Neural cell (in vitro differentiated cells): ENCODE results near the gene NTHL1. TPM values are rescaled to one million over a fixed set of nuclear protein-coding genes. Genes with fewer than 3 reads are reported as not detected.

ENCODE experiments used
- H2AFZ ChIP-seq: fragments of 200-600, 300-800 bp; sonication (generic), shearing (Covaris generic); 2 replicates; pipeline ENCODE4 v1.6.0; 2014; ENCODE audit warnings: low read depth, mild to moderate bottlenecking, antibody characterized with exemption, low read length, moderate library complexity
- H3F3A ChIP-seq: fragments of 200-600 bp; shearing (Covaris generic); 2 replicates; pipeline ENCODE4 v1.6.1; 2016; ENCODE audit warnings: mild to moderate bottlenecking, moderate library complexity, mixed read lengths, antibody characterized with exemption, low read length; ENCODE audit not compliant: insufficient read depth, poor library complexity, severe bottlenecking
- H3K27ac ChIP-seq: fragments of 200-600, 300-800 bp; sonication (generic), shearing (Covaris generic); 2 replicates; pipeline ENCODE4 v1.5.1; 2014; ENCODE audit warnings: mild to moderate bottlenecking, low read length, moderate library complexity
- H3K27me3 ChIP-seq: fragments of 300-800, 200-600 bp; sonication (generic), shearing (Covaris generic); 2 replicates; pipeline ENCODE4 v1.6.0; 2014; ENCODE audit warnings: mild to moderate bottlenecking, low read depth, low read length, moderate library complexity; ENCODE audit not compliant: insufficient read depth
- H3K36me3 ChIP-seq: fragments of 300-800, 200-600 bp; sonication (generic), shearing (Covaris generic); 2 replicates; pipeline ENCODE4 v1.5.1; 2014; ENCODE audit warnings: mild to moderate bottlenecking, antibody characterized with exemption, low read length, moderate library complexity; ENCODE audit not compliant: insufficient read depth
- H3K4me2 ChIP-seq: fragments of 300-800, 200-600 bp; sonication (generic), shearing (Covaris generic); 2 replicates; pipeline ENCODE4 v1.6.0; 2014; ENCODE audit warnings: mild to moderate bottlenecking, low read length
- H3K4me3 ChIP-seq: fragments of 300-800, 200-600 bp; sonication (generic), shearing (Covaris generic); 2 replicates; pipeline ENCODE4 v1.5.1; 2014; ENCODE audit warnings: mild to moderate bottlenecking, low read length, moderate library complexity
- H3K79me2 ChIP-seq: fragments of 200-600 bp; shearing (Covaris generic); replicated peaks from 2 replicates; pipeline ENCODE4 v1.6.0; 2014; ENCODE audit warnings: mild to moderate bottlenecking, low read length, moderate library complexity; ENCODE audit not compliant: insufficient read depth
- H3K9ac ChIP-seq: fragments of 300-800, 200-600 bp; sonication (generic), shearing (Covaris generic); 2 replicates; pipeline ENCODE4 v1.6.1; 2016; ENCODE audit warnings: mild to moderate bottlenecking, low read length, mixed read lengths
- H3K9me2 ChIP-seq: fragments of 200-600 bp; shearing (Covaris generic); 2 replicates; pipeline ENCODE4 v1.6.1; 2016; ENCODE audit warnings: mild to moderate bottlenecking, low read length, mixed read lengths; ENCODE audit not compliant: insufficient read depth
- H3K9me3 ChIP-seq: fragments of 200-600, 300-800 bp; sonication (generic), shearing (Covaris generic); 2 replicates; pipeline ENCODE4 v1.6.1; 2016; ENCODE audit warnings: mild to moderate bottlenecking, mixed run types, low read length, moderate library complexity, mixed read lengths
- H4K20me1 ChIP-seq: fragments of 200-600 bp; shearing (Covaris generic); 2 replicates; pipeline ENCODE4 v1.6.1; 2016; ENCODE audit warnings: mild to moderate bottlenecking, mixed run types; ENCODE audit not compliant: insufficient read depth
- CTCF ChIP-seq: fragments of 450-650 bp; IDR thresholded peaks from 2 replicates; pipeline ENCODE4 v1.5.1; 2014; ENCODE audit warnings: antibody characterized with exemption, mild to moderate bottlenecking, moderate library complexity; ENCODE audit not compliant: poor library complexity, severe bottlenecking
- EP300 ChIP-seq: fragments of 450-650 bp; conservative IDR thresholded peaks from 2 replicates; pipeline ENCODE4 v1.6.1; 2014; ENCODE audit warnings: antibody characterized with exemption, mild to moderate bottlenecking, moderate library complexity; ENCODE audit not compliant: poor library complexity, severe bottlenecking
- EZH2 ChIP-seq: fragments of 200-600, 300-800 bp; shearing (Covaris generic), sonication (generic); IDR thresholded peaks from 2 replicates; pipeline ENCODE4 v1.6.1; 2014; ENCODE audit warnings: antibody characterized with exemption, low read length, borderline replicate concordance, mild to moderate bottlenecking; ENCODE audit not compliant: insufficient read depth, poor library complexity, severe bottlenecking
- MXI1 ChIP-seq: fragments of 450-650 bp; conservative IDR thresholded peaks from 2 replicates; pipeline ENCODE4 v1.6.1; 2014; ENCODE audit warnings: antibody characterized with exemption, mild to moderate bottlenecking; ENCODE audit not compliant: poor library complexity, severe bottlenecking
- POLR2AphosphoS5 ChIP-seq: IDR thresholded peaks from 2 replicates; pipeline ENCODE4 v1.6.1; 2012
- RAD21 ChIP-seq: fragments of 450-650 bp; conservative IDR thresholded peaks from 2 replicates; pipeline ENCODE4 v1.6.1; 2014; ENCODE audit warnings: antibody characterized with exemption, mild to moderate bottlenecking, moderate library complexity
- REST ChIP-seq: IDR thresholded peaks from 2 replicates; pipeline ENCODE4 v1.6.1; 2012; ENCODE audit warnings: borderline replicate concordance
- SMC3 ChIP-seq: fragments of 450-650 bp; conservative IDR thresholded peaks from 2 replicates; pipeline ENCODE4 v1.6.1; 2014; ENCODE audit warnings: antibody characterized with exemption, mild to moderate bottlenecking, moderate library complexity; ENCODE audit not compliant: poor library complexity
- TAF1 ChIP-seq: IDR thresholded peaks from 2 replicates; pipeline ENCODE4 v1.6.1; 2012; ENCODE audit warnings: low read depth
- polyA plus RNA-seq: library from polyadenylated mRNA; depleted of rRNA; stranded (reverse); fragments of >200 nt; gene quantifications from 2 replicates; pipeline ENCODE4 v1.2.3, GENCODE V29; 2014

The NTHL1 gene
- polyA plus RNA-seq, 1 donor from 2014 or later: 43.1 TPM

- Histone ChIP-seq H3K4me2 (peak overlapping the region; percentile 77), H2AFZ (no peak overlapping the region), H3K36me3 (no peaks in the 10 kb centered on the region), H3K79me2 (no peaks in the 10 kb centered on the region), H4K20me1 (no peaks in the 10 kb centered on the region), H3K4me3 (peak overlapping the region; percentile 88), H3K27ac (no peak overlapping the region), H3F3A (no peaks in the 10 kb centered on the region), H3K27me3 (peaks cover 21% of the 10 kb centered on the region), H3K9me2 (no peaks in the 10 kb centered on the region), H3K9me3 (no peaks in the 10 kb centered on the region), H3K9ac (peak overlapping the region; percentile 80)
- no peak for TF ChIP-seq EZH2
- TF ChIP-seq REST: no peak
- TF ChIP-seq CTCF: no peak
- no peak for TF ChIP-seq SMC3
- no peak for TF ChIP-seq TAF1
- TF ChIP-seq MXI1: no peak
- TF ChIP-seq EP300: no peak
- TF ChIP-seq POLR2AphosphoS5: no peak
- TF ChIP-seq RAD21: no peak
Observed at GRCh38 chr16:1991135-1991551, 56.5 kb downstream of the NTHL1 start.

- peak overlapping the region; percentile 33 for H2AFZ ChIP-seq
- H3K9me3 ChIP-seq: no peaks in the 10 kb centered on the region
- peak overlapping the region; percentile 88 for H3K4me3 ChIP-seq
- peak overlapping the region; percentile 77 for H3K4me2 ChIP-seq
- no peak overlapping the region for H3K27ac ChIP-seq
- no peaks in the 10 kb centered on the region for H3K9me2 ChIP-seq
- H3F3A ChIP-seq: no peaks in the 10 kb centered on the region
- no peak for TF ChIP-seq EZH2
- no peak for TF ChIP-seq MXI1
- no peak for TF ChIP-seq EP300
- peak; percentile 33 for TF ChIP-seq REST
- no peak for TF ChIP-seq POLR2AphosphoS5
- no peak for TF ChIP-seq RAD21
- TF ChIP-seq SMC3: no peak
- TF ChIP-seq TAF1: peak; percentile 14
- H3K27me3 ChIP-seq: peaks cover 21% of the 10 kb centered on the region
- H3K9ac ChIP-seq: peak overlapping the region; percentile 80
- H3K79me2 ChIP-seq: no peaks in the 10 kb centered on the region
- no peaks in the 10 kb centered on the region for H4K20me1 ChIP-seq
- no peaks in the 10 kb centered on the region for H3K36me3 ChIP-seq
Observed at GRCh38 chr16:1990351-1991134, 57.1 kb downstream of the NTHL1 start.
